Mucosa of stomach (tissue), 1 donor: ENCODE data around the gene MAPKBP1.

ENCODE experiments used
- H3K27me3 ChIP-seq: one replicate; pipeline ENCODE4 v1.7.0; 2013; ENCODE audit warnings: mild to moderate bottlenecking, low read length; ENCODE audit not compliant: control insufficient read depth, insufficient read depth
- H3K36me3 ChIP-seq: one replicate; pipeline ENCODE4 v1.7.0; 2013; ENCODE audit warnings: low read length; ENCODE audit not compliant: control insufficient read depth, insufficient read depth
- H3K4me1 ChIP-seq: one replicate; pipeline ENCODE4 v1.7.0; 2013; ENCODE audit warnings: mild to moderate bottlenecking, low read length; ENCODE audit not compliant: control insufficient read depth, insufficient read depth
- H3K4me3 ChIP-seq: one replicate; pipeline ENCODE4 v1.7.0; 2013; ENCODE audit warnings: low read length
- H3K9ac ChIP-seq: one replicate; pipeline ENCODE4 v1.7.0; 2013; ENCODE audit warnings: mild to moderate bottlenecking, low read length, moderate library complexity
- H3K9me3 ChIP-seq: one replicate; pipeline ENCODE4 v1.7.0; 2013; ENCODE audit warnings: mild to moderate bottlenecking, low read length, moderate library complexity; ENCODE audit not compliant: control insufficient read depth
- donor health status: Pancreatic carcinoma.

The MAPKBP1 gene

DNA sequence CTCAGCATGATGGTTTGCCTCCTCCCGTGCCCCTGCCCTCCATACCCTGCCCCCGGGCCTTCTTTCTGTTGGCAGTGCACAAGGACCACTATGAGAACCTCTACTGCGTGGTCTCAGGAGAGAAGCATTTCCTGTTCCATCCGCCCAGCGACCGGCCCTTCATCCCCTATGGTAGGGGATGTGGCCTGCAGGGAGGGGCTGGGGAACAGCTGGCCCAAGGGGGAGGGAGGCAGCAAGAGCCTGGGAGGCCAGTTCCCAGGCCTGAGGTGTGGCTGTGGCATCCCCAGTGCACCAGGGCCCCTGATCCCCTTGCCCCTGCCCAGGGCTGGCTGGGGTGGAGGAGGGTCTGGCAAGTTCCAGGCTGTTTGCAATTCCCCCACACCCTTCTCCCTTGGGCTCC lies 61.8 kb downstream of the MAPKBP1 start:
- Histone ChIP-seq H3K9me3 (no peaks in the 10 kb centered on the region), H3K36me3 (no peaks in the 10 kb centered on the region), H3K4me1 (peaks cover 14% of the 10 kb centered on the region), H3K9ac (no peak overlapping the region), H3K4me3 (no peak overlapping the region), H3K27me3 (no peaks in the 10 kb centered on the region)

- Histone ChIP-seq H3K9ac (no peak overlapping the region), H3K27me3 (no peaks in the 10 kb centered on the region), H3K4me3 (no peak overlapping the region), H3K36me3 (no peaks in the 10 kb centered on the region), H3K9me3 (no peaks in the 10 kb centered on the region), H3K4me1 (peaks cover 14% of the 10 kb centered on the region)
Observed at GRCh38 chr15:41836713-41837454, 62.6 kb downstream of the MAPKBP1 start.

GRCh38 chr15:41838400-41838897 lies 64.2 kb downstream of the MAPKBP1 start, which contains the start of gene PLA2G4B:
PLA2G4B (plus strand) TSS chr15:41838847; CDS start chr15:41838914, 67 bp downstream.
- H3K36me3 ChIP-seq, result no peaks in the 10 kb centered on the region

GRCh38 chr15:41839781-41840491 lies 65.7 kb downstream of the MAPKBP1 start:
- Histone ChIP-seq H3K9me3 (no peaks in the 10 kb centered on the region), H3K36me3 (no peaks in the 10 kb centered on the region), H3K4me1 (peaks cover 14% of the 10 kb centered on the region), H3K4me3 (no peak overlapping the region), H3K9ac (no peak overlapping the region), H3K27me3 (no peaks in the 10 kb centered on the region)

More at GRCh38 chr15:41838400-41838897, 64.2 kb downstream of the MAPKBP1 start, which contains the start of gene PLA2G4B:
- Histone ChIP-seq H3K9ac (no peak within 1 kb of the TSS), H3K9me3 (no peaks in the 10 kb centered on the region), H3K4me1 (peaks cover 14% of the 10 kb centered on the region), H3K27me3 (no peaks in the 10 kb centered on the region), H3K4me3 (no peak within 1 kb of the TSS)

GRCh38 chr15:41840673-41841072 lies 66.4 kb downstream of the MAPKBP1 start:
- H3K4me1 ChIP-seq, result peaks cover 14% of the 10 kb centered on the region
- H3K9ac ChIP-seq, result no peak overlapping the region
- H3K9me3 ChIP-seq, result no peaks in the 10 kb centered on the region
- no peaks in the 10 kb centered on the region for H3K36me3 ChIP-seq
- H3K4me3 ChIP-seq, result no peak overlapping the region
- no peaks in the 10 kb centered on the region for H3K27me3 ChIP-seq

DNA sequence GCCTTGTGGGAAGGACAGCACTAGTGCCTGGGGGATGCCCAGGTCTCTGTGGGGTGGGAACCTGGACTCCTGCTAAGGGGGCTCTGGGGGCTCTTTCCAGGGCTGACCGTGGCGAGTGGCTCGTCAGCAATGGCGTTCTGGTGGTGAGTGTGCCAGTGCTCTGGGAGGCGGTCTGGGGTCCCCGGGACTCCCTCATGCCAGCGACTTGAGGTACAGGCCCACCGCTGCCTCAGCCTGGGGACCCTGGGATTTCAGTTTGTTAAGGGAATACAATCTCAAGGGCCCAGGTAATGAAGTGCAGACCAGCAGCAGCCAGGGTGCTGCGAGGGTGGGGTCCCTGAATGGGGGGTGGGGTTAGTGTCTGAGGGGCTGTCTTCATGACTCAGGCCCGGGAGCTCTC lies 66.8 kb downstream of the MAPKBP1 start:
- H3K4me1 ChIP-seq, result peaks cover 14% of the 10 kb centered on the region
- no peak overlapping the region for H3K4me3 ChIP-seq
- no peak overlapping the region for H3K9ac ChIP-seq
- no peaks in the 10 kb centered on the region for H3K27me3 ChIP-seq
- H3K9me3 ChIP-seq, result no peaks in the 10 kb centered on the region
- no peaks in the 10 kb centered on the region for H3K36me3 ChIP-seq

- Histone ChIP-seq H3K9me3 (no peaks in the 10 kb centered on the region), H3K4me1 (peaks cover 14% of the 10 kb centered on the region), H3K27me3 (no peaks in the 10 kb centered on the region), H3K4me3 (no peak overlapping the region), H3K9ac (no peak overlapping the region), H3K36me3 (no peaks in the 10 kb centered on the region)
Observed at GRCh38 chr15:41842229-41842628, 67.9 kb downstream of the MAPKBP1 start.

DNA sequence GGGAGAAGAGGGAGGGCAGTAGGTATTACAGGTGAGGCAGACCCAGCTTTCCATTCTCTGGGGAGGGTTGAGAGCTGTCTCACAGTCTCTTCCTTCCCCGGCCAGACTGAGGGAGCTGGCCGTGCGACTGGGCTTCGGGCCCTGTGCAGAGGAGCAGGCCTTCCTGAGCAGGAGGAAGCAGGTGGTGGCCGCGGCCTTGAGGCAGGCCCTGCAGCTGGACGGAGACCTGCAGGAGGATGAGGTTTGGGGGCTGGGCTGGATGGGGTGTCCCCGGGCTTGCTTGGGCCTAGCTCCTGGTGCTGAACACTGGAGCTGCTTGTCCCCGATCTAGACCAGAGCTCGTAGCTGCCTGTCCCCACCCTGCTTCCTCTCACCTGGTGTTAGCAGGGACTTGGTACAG lies 69.3 kb downstream of the MAPKBP1 start:
- H3K9ac ChIP-seq, result no peak overlapping the region
- H3K4me3 ChIP-seq, result no peak overlapping the region
- H3K27me3 ChIP-seq, result no peaks in the 10 kb centered on the region
- H3K9me3 ChIP-seq, result no peaks in the 10 kb centered on the region
- H3K36me3 ChIP-seq, result peaks cover 6% of the 10 kb centered on the region
- H3K4me1 ChIP-seq, result peaks cover 9% of the 10 kb centered on the region

GRCh38 chr15:41844814-41845213 lies 70.5 kb downstream of the MAPKBP1 start:
- Histone ChIP-seq H3K9ac (no peak overlapping the region), H3K9me3 (no peaks in the 10 kb centered on the region), H3K4me3 (no peak overlapping the region), H3K27me3 (no peaks in the 10 kb centered on the region), H3K36me3 (peaks cover 6% of the 10 kb centered on the region), H3K4me1 (no peaks in the 10 kb centered on the region)

DNA sequence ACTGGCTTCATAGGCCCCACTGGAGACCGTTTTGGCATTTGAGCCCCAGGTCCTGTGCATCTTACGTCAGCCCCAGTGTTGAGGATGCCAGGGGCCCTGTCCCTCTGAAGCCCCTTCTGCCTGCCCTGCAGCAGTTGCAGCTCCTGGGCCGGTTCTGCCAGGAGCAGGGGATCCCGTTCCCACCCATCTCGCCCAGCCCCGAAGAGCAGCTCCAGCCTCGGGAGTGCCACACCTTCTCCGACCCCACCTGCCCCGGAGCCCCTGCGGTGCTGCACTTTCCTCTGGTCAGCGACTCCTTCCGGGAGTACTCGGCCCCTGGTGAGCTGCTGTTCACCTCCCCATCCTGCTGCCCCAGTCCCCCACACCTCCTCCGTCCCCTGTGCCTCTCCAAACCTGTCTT lies 72.9 kb downstream of the MAPKBP1 start:
- Histone ChIP-seq H3K36me3 (peaks cover 6% of the 10 kb centered on the region), H3K9ac (no peak overlapping the region), H3K27me3 (peaks cover 7% of the 10 kb centered on the region), H3K9me3 (no peaks in the 10 kb centered on the region), H3K4me1 (no peaks in the 10 kb centered on the region), H3K4me3 (no peak overlapping the region)

DNA sequence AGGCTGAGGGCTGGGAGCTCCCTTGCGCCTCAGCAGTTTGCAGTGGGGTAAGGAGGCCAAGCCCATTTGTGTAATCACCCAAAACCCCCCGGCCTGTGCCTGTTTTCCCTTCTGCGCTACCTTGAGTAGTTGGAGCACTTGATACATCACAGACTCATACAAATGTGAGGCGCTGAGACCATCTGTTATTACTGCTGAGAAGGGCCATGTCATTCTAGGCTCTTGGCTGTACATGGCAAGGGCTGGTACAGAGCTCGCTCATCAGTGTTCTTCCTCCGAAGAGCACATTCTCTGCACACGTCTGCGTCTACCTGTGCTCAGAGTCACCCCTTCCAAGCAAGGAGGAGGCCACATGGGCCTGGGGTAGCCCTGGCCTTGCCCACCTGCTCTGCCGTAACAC lies 73.7 kb downstream of the MAPKBP1 start:
- no peaks in the 10 kb centered on the region for H3K9me3 ChIP-seq
- no peaks in the 10 kb centered on the region for H3K4me1 ChIP-seq
- H3K36me3 ChIP-seq, result peaks cover 6% of the 10 kb centered on the region
- H3K9ac ChIP-seq, result no peak overlapping the region
- peaks cover 11% of the 10 kb centered on the region for H3K27me3 ChIP-seq
- H3K4me3 ChIP-seq, result no peak overlapping the region

DNA sequence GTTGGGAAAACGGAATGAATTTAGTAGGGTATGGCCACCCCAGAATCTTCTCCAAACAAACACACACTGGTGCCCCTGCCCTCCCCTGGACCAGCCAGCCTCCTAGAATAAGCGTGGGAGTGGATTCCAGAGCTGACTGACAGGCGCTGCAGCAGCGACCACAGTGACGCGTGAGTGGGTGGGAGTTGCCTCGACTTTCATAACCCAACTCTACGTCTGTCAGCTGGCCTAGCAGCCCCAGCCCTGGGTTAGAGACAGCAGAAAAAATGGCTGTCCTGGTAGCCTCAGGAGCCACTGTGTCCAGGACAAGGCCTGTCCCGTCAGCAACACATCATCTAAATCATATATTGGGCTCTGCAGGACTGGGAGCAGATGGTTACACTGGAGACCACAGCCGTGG lies 74.3 kb downstream of the MAPKBP1 start:
- Histone ChIP-seq H3K4me3 (no peak overlapping the region), H3K4me1 (no peaks in the 10 kb centered on the region), H3K27me3 (peaks cover 17% of the 10 kb centered on the region), H3K36me3 (peaks cover 6% of the 10 kb centered on the region), H3K9me3 (no peaks in the 10 kb centered on the region), H3K9ac (no peak overlapping the region)
